MM.1S (cell line): ENCODE results near the gene EZH1.

Source experiments
- DNase-seq: peaks from one replicate; pipeline ENCODE4 v3.0.0-alpha.2; 2015
- H2AFZ ChIP-seq: fragments of 300-600 bp; sonication (generic); 2 replicates; pipeline ENCODE4 v1.6.0; 2016; ENCODE audit warnings: antibody characterized with exemption, low read length
- H3F3A ChIP-seq: fragments of 300-600 bp; sonication (generic); 2 replicates; pipeline ENCODE4 v1.6.1; 2016; ENCODE audit warnings: mild to moderate bottlenecking, antibody characterized with exemption, low read length, moderate library complexity, mixed read lengths; ENCODE audit not compliant: insufficient read depth
- H3K27ac ChIP-seq: fragments of 300-600 bp; sonication (generic); 2 replicates; pipeline ENCODE4 v1.5.1; 2016; ENCODE audit warnings: mild to moderate bottlenecking, low read length
- H3K27me3 ChIP-seq: fragments of 300-600 bp; sonication (generic); replicated peaks from 2 replicates; pipeline ENCODE4 v1.6.0; 2016; ENCODE audit warnings: low read length; ENCODE audit not compliant: insufficient read depth
- H3K36me3 ChIP-seq: fragments of 300-600 bp; sonication (generic); replicated peaks from 2 replicates; pipeline ENCODE4 v1.6.1; 2016; ENCODE audit warnings: mild to moderate bottlenecking, low read length, mixed read lengths; ENCODE audit not compliant: insufficient read depth
- H3K4me1 ChIP-seq: fragments of 300-600 bp; sonication (generic); 2 replicates; pipeline ENCODE4 v1.6.1; 2016; ENCODE audit warnings: low read length, mixed read lengths
- H3K4me2 ChIP-seq: fragments of 300-600 bp; sonication (generic); 2 replicates; pipeline ENCODE4 v1.6.0; 2016; ENCODE audit warnings: low read depth, low read length
- H3K4me3 ChIP-seq: fragments of 300-600 bp; sonication (generic); 2 replicates; pipeline ENCODE4 v1.5.1; 2016; ENCODE audit warnings: low read length, mixed read lengths
- H3K79me2 ChIP-seq: fragments of 300-600 bp; sonication (generic); 2 replicates; pipeline ENCODE4 v1.6.1; 2016; ENCODE audit warnings: mixed run types, low read length, mixed read lengths
- H3K9ac ChIP-seq: fragments of 300-600 bp; sonication (generic); 2 replicates; pipeline ENCODE4 v1.6.1; 2016; ENCODE audit warnings: low read length, mixed read lengths
- H3K9me2 ChIP-seq: fragments of 300-600 bp; sonication (generic); replicated peaks from 2 replicates; pipeline ENCODE4 v1.6.1; 2016; ENCODE audit warnings: mild to moderate bottlenecking, low read length, mixed read lengths; ENCODE audit not compliant: insufficient read depth
- H3K9me3 ChIP-seq: fragments of 300-600 bp; sonication (generic); replicated peaks from 2 replicates; pipeline ENCODE4 v1.6.1; 2016; ENCODE audit warnings: mild to moderate bottlenecking, low read length, mixed read lengths; ENCODE audit not compliant: insufficient read depth
- H4K20me1 ChIP-seq: fragments of 300-600 bp; sonication (generic); 2 replicates; pipeline ENCODE4 v1.6.1; 2016; ENCODE audit warnings: mild to moderate bottlenecking, low read length, moderate library complexity, mixed read lengths; ENCODE audit not compliant: insufficient read depth
- EZH2 ChIP-seq: fragments of 300-600 bp; sonication (generic); optimal IDR thresholded peaks from 2 replicates; pipeline ENCODE3; 2017; ENCODE audit warnings: low read depth, mild to moderate bottlenecking, antibody characterized with exemption, low read length, mixed read lengths
- EZH2phosphoT487 ChIP-seq: fragments of 300-600 bp; sonication (generic); IDR thresholded peaks from 2 replicates; pipeline ENCODE4 v1.6.1; 2018; ENCODE audit warnings: antibody characterized with exemption, low read length
- TF ChIP-seq, protein P1 (sequence below): fragments of 300-600 bp; sonication (generic); IDR thresholded peaks from 2 replicates; pipeline ENCODE4 v1.5.1; 2016; ENCODE audit warnings: antibody characterized with exemption, low read length, mixed read lengths

EZH1 gene

DNA sequence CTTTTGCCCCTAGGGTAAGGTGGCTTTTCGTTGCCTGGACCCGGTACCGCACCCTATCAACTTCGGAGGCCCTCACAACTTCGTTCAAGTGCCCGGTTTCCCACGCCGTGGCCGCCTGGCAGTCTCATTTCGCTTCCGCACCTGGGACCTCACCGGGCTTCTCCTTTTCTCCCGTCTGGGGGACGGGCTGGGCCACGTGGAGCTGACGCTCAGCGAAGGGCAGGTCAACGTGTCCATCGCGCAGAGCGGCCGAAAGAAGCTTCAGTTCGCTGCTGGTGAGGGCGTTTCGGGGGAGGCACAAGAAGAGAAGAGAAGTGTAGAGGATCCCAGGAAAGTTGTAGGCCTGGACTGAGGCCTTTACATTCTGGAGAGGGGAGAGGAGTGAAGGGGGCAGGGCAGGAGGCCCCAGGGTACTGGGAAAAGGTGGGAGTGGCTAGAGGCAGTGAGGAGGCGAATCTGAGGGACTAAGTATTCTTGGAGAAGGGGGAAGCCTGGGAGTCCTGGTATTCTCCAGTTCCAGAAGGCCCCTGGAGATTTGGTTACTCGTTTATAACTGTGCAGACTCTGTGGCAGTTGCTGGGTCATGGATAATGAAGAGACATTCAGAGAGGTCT is 57.0 kb downstream of the EZH1 start:
- Histone ChIP-seq H3K9me3 (no peaks in the 10 kb centered on the region), H3F3A (no peaks in the 10 kb centered on the region), H4K20me1 (no peaks in the 10 kb centered on the region), H3K27ac (no peak overlapping the region), H3K4me3 (no peak overlapping the region), H2AFZ (no peak overlapping the region), H3K4me2 (no peak overlapping the region), H3K4me1 (no peaks in the 10 kb centered on the region), H3K27me3 (no peaks in the 10 kb centered on the region), H3K36me3 (no peaks in the 10 kb centered on the region), H3K9me2 (no peaks in the 10 kb centered on the region), H3K79me2 (no peaks in the 10 kb centered on the region), H3K9ac (no peak overlapping the region)
- TF ChIP-seq EZH2: no peak
- no peak for TF ChIP-seq EZH2phosphoT487
- TF ChIP-seq, protein P1, sequence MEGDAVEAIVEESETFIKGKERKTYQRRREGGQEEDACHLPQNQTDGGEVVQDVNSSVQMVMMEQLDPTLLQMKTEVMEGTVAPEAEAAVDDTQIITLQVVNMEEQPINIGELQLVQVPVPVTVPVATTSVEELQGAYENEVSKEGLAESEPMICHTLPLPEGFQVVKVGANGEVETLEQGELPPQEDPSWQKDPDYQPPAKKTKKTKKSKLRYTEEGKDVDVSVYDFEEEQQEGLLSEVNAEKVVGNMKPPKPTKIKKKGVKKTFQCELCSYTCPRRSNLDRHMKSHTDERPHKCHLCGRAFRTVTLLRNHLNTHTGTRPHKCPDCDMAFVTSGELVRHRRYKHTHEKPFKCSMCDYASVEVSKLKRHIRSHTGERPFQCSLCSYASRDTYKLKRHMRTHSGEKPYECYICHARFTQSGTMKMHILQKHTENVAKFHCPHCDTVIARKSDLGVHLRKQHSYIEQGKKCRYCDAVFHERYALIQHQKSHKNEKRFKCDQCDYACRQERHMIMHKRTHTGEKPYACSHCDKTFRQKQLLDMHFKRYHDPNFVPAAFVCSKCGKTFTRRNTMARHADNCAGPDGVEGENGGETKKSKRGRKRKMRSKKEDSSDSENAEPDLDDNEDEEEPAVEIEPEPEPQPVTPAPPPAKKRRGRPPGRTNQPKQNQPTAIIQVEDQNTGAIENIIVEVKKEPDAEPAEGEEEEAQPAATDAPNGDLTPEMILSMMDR: no peak
- DNase-seq: no peak

DNA sequence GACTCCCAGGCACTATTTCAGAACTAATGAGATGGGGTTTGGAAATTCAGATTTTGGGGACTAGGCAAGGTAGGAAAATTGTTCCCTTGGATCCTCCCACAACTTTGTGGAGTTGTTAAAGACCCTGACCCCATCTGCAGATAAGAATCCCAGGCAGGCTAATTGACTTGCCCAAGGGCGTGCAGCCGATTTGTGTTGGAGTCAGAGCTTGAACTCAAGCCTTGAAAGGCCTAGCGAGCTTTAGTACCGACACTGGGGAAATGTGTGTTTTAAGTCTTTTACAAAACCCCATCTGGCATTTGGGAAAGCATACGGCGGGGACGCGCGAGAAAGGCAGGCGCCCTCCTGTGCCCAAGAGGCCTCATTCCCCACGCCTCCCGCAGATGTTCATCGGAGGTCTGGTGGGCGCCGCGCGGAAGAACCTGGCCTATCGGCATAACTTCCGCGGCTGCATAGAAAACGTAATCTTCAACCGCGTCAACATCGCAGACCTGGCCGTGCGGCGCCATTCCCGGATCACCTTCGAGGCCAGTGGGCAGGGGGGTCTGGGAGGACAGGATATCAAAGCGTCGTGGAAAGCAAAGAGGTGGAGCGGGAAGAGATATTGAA is 58.2 kb downstream of the EZH1 start:
- no peak for DNase-seq
- H2AFZ ChIP-seq: no peak overlapping the region
- H3K79me2 ChIP-seq: no peaks in the 10 kb centered on the region
- no peaks in the 10 kb centered on the region for H3K27me3 ChIP-seq
- no peaks in the 10 kb centered on the region for H3K9me2 ChIP-seq
- TF ChIP-seq, protein P1: no peak
- TF ChIP-seq EZH2 (no peak), EZH2phosphoT487 (no peak)
- H3K4me1 ChIP-seq: no peaks in the 10 kb centered on the region
- no peak overlapping the region for H3K4me2 ChIP-seq
- H3K36me3 ChIP-seq: no peaks in the 10 kb centered on the region
- no peaks in the 10 kb centered on the region for H3K9me3 ChIP-seq
- no peak overlapping the region for H3K27ac ChIP-seq
- H3K9ac ChIP-seq: no peak overlapping the region
- no peak overlapping the region for H3K4me3 ChIP-seq
- H4K20me1 ChIP-seq: no peaks in the 10 kb centered on the region
- peaks cover 5% of the 10 kb centered on the region for H3F3A ChIP-seq

DNA sequence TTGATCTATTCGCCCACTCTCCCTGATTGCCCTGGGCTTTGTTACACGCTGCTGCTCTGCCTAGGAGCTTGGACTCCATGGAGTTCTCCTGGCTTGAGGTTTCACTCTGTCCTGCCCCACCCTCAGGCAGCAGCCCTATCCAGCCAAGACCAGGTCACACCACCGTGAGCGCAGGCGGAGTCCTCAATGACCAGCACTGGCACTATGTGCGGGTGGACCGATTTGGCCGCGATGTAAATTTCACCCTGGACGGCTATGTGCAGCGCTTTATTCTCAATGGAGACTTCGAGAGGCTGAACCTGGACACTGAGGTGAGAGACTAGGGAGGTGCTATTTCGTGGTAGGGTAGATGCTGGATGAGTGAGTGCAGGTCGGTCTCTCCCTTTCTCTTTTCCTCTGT is 59.0 kb downstream of the EZH1 start:
- Histone ChIP-seq H3K4me3 (no peak overlapping the region), H3K27me3 (no peaks in the 10 kb centered on the region), H2AFZ (no peak overlapping the region), H3F3A (peaks cover 9% of the 10 kb centered on the region), H3K4me1 (0 out of 2 replicates have a peak, but pooled peaks cover 3% of the 10 kb centered on the region), H3K9me2 (no peaks in the 10 kb centered on the region), H3K79me2 (no peaks in the 10 kb centered on the region), H3K27ac (no peak overlapping the region), H3K9ac (no peak overlapping the region), H3K4me2 (no peak overlapping the region), H3K9me3 (no peaks in the 10 kb centered on the region), H3K36me3 (no peaks in the 10 kb centered on the region), H4K20me1 (no peaks in the 10 kb centered on the region)
- no peak for DNase-seq
- TF ChIP-seq, protein P1: no peak
- TF ChIP-seq EZH2phosphoT487 (no peak), EZH2 (no peak)
